Neural progenitor cell (in vitro differentiated cells): ENCODE data around the gene WNT9A. TPM values are rescaled to one million over a fixed set of nuclear protein-coding genes. Genes with fewer than 3 reads are reported as not detected.
A peak's percentile ranks its signal among the peaks of the same experiment; 100 is the strongest.

Source experiments
- DNase-seq: peaks from one replicate; pipeline ENCODE4 v3.0.0-alpha.2; 2016; ENCODE audit warnings: low spot score
- H2AFZ ChIP-seq: fragments of 200-600 bp; sonication (generic); replicated peaks from 2 replicates; pipeline ENCODE4 v1.6.1; 2016; ENCODE audit warnings: antibody characterized with exemption
- H3F3A ChIP-seq: fragments of 200-600 bp; sonication (generic); 2 replicates; pipeline ENCODE4 v1.6.1; 2016; ENCODE audit warnings: antibody characterized with exemption, low read depth
- H3K27ac ChIP-seq: fragments of 200-600 bp; sonication (generic); 2 replicates; pipeline ENCODE4 v1.5.1; 2016; ENCODE audit warnings: mild to moderate bottlenecking
- H3K27me3 ChIP-seq: fragments of 200-600 bp; sonication (generic); 2 replicates; pipeline ENCODE4 v1.6.1; 2016; ENCODE audit warnings: mild to moderate bottlenecking, moderate library complexity
- H3K36me3 ChIP-seq: fragments of 200-600 bp; sonication (generic); 2 replicates; pipeline ENCODE4 v1.5.1; 2016
- H3K4me1 ChIP-seq: fragments of 200-600 bp; sonication (generic); 2 replicates; pipeline ENCODE4 v1.6.1; 2016; ENCODE audit warnings: mixed run types
- H3K4me2 ChIP-seq: fragments of 200-600 bp; sonication (generic); 2 replicates; pipeline ENCODE4 v1.6.1; 2016
- H3K4me3 ChIP-seq: fragments of 200-600 bp; sonication (generic); 2 replicates; pipeline ENCODE4 v1.5.1; 2016
- H3K79me2 ChIP-seq: fragments of 200-600 bp; sonication (generic); 2 replicates; pipeline ENCODE4 v1.6.1; 2016; ENCODE audit warnings: low read depth
- H3K9ac ChIP-seq: fragments of 200-600 bp; sonication (generic); 2 replicates; pipeline ENCODE4 v1.6.1; 2016
- H3K9me3 ChIP-seq: fragments of 200-600 bp; sonication (generic); 2 replicates; pipeline ENCODE4 v1.5.1; 2016; ENCODE audit warnings: low read depth
- H4K20me1 ChIP-seq: fragments of 200-600 bp; sonication (generic); 2 replicates; pipeline ENCODE4 v1.6.1; 2016; ENCODE audit warnings: low read depth
- H3K27ac Mint-ChIP-seq: 3 replicates; pipeline ENCODE4 v1.8.0; 2021; ENCODE audit warnings: mixed read lengths
- H3K27me3 Mint-ChIP-seq: 2 replicates; pipeline ENCODE4 v1.8.0; 2022; ENCODE audit warnings: low read depth, mild to moderate bottlenecking, inconsistent platforms, moderate library complexity, mixed read lengths; ENCODE audit not compliant: insufficient read depth
- H3K36me3 Mint-ChIP-seq: 3 replicates; pipeline ENCODE4 v1.8.0; 2021; ENCODE audit warnings: mixed read lengths
- H3K4me1 Mint-ChIP-seq: 3 replicates; pipeline ENCODE4 v1.8.0; 2021; ENCODE audit warnings: mixed read lengths
- H3K4me3 Mint-ChIP-seq: 3 replicates; pipeline ENCODE4 v1.8.0; 2021; ENCODE audit warnings: mild to moderate bottlenecking, moderate library complexity, mixed read lengths
- H3K9me3 Mint-ChIP-seq: 3 replicates; pipeline ENCODE4 v1.8.0; 2020; ENCODE audit warnings: mixed read lengths
- CTCF ChIP-seq: fragments of 200-600 bp; sonication (generic); IDR thresholded peaks from 2 replicates; pipeline ENCODE4 v1.5.1; 2017; ENCODE audit warnings: antibody characterized with exemption, mild to moderate bottlenecking
- EZH2 ChIP-seq: fragments of 200-600 bp; sonication (generic); IDR thresholded peaks from 2 replicates; pipeline ENCODE4 v1.6.1; 2017; ENCODE audit warnings: antibody characterized with exemption, mild to moderate bottlenecking, moderate library complexity
- EZH2phosphoT487 ChIP-seq: fragments of 200-600 bp; sonication (generic); IDR thresholded peaks from 2 replicates; pipeline ENCODE4 v1.6.1; 2017; ENCODE audit warnings: antibody characterized with exemption
- total RNA-seq: library from RNA; depleted of rRNA; stranded (reverse); fragments of >200 nt; gene quantifications from 2 replicates; pipeline ENCODE4 v1.2.3, GENCODE V29; 2015; ENCODE audit warnings: low replicate concordance

The WNT9A gene
- total RNA-seq, 1 donor from 2014 or later = 1.4 TPM

GRCh38 chr1:227893949-227894721, 53.6 kb downstream of the WNT9A start:
- Histone ChIP-seq H3K36me3 (no peaks in the 10 kb centered on the region), H3K27me3 (no peaks in the 10 kb centered on the region), H3K4me1 (peaks cover 6% of the 10 kb centered on the region), H3K4me3 (no peak overlapping the region), H3K79me2 (no peaks in the 10 kb centered on the region), H3K9ac (no peak overlapping the region), H3K9me3 (no peaks in the 10 kb centered on the region), H3K4me2 (no peak overlapping the region), H3F3A (no peaks in the 10 kb centered on the region), H2AFZ (no peak overlapping the region), H3K27ac (no peak overlapping the region), H4K20me1 (no peaks in the 10 kb centered on the region)
- no peaks in the 10 kb centered on the region for H3K9me3 Mint-ChIP-seq
- H3K4me3 Mint-ChIP-seq = no peak overlapping the region
- DNase-seq = peak; percentile 2
- H3K27me3 Mint-ChIP-seq = peaks cover 11% of the 10 kb centered on the region
- TF ChIP-seq EZH2phosphoT487 (no peak), EZH2 (no peak), CTCF (no peak)
- no peaks in the 10 kb centered on the region for H3K4me1 Mint-ChIP-seq
- H3K36me3 Mint-ChIP-seq = no peaks in the 10 kb centered on the region
- H3K27ac Mint-ChIP-seq = peak overlapping the region; percentile 7

- no peaks in the 10 kb centered on the region for H3K27me3 ChIP-seq
- H3K4me2 ChIP-seq = no peak overlapping the region
- H3K9me3 ChIP-seq = no peaks in the 10 kb centered on the region
- H3K27me3 Mint-ChIP-seq = peaks cover 6% of the 10 kb centered on the region
- H3K27ac ChIP-seq = no peak overlapping the region
- H4K20me1 ChIP-seq = no peaks in the 10 kb centered on the region
- no peaks in the 10 kb centered on the region for H3K36me3 ChIP-seq
- H3K4me3 ChIP-seq = no peak overlapping the region
- peaks cover 6% of the 10 kb centered on the region for H3K4me1 ChIP-seq
- H3K9me3 Mint-ChIP-seq = no peaks in the 10 kb centered on the region
- DNase-seq = peak; percentile 1
- TF ChIP-seq EZH2phosphoT487 (no peak), CTCF (no peak), EZH2 (no peak)
- no peaks in the 10 kb centered on the region for H3F3A ChIP-seq
- no peaks in the 10 kb centered on the region for H3K36me3 Mint-ChIP-seq
- no peak overlapping the region for H3K9ac ChIP-seq
- peak overlapping the region; percentile 7 for H3K27ac Mint-ChIP-seq
- no peak overlapping the region for H2AFZ ChIP-seq
- no peaks in the 10 kb centered on the region for H3K79me2 ChIP-seq
- H3K4me1 Mint-ChIP-seq = no peaks in the 10 kb centered on the region
- H3K4me3 Mint-ChIP-seq = no peak overlapping the region
Measured at GRCh38 chr1:227893300-227893948, 54.3 kb downstream of the WNT9A start.

GRCh38 chr1:227892489-227893299, 55.0 kb downstream of the WNT9A start:
- Histone ChIP-seq H4K20me1 (no peaks in the 10 kb centered on the region), H3K36me3 (no peaks in the 10 kb centered on the region), H3K4me2 (no peak overlapping the region), H3K27ac (no peak overlapping the region), H2AFZ (no peak overlapping the region), H3K4me3 (no peak overlapping the region), H3F3A (no peaks in the 10 kb centered on the region), H3K9ac (no peak overlapping the region), H3K79me2 (no peaks in the 10 kb centered on the region), H3K27me3 (no peaks in the 10 kb centered on the region), H3K4me1 (peaks cover 10% of the 10 kb centered on the region), H3K9me3 (no peaks in the 10 kb centered on the region)
- DNase-seq = peak; percentile 49
- Mint-ChIP-seq H3K27ac (no peak overlapping the region), H3K4me1 (peaks cover 3% of the 10 kb centered on the region), H3K4me3 (no peak overlapping the region), H3K9me3 (no peaks in the 10 kb centered on the region), H3K27me3 (peaks cover 6% of the 10 kb centered on the region), H3K36me3 (no peaks in the 10 kb centered on the region)
- TF ChIP-seq EZH2 (no peak), CTCF (no peak), EZH2phosphoT487 (no peak)
